ENCODE measurements around the gene IGSF9. TPM values are rescaled to one million over a fixed set of nuclear protein-coding genes. Genes with fewer than 3 reads are reported as not detected.

The IGSF9 gene, protein sequence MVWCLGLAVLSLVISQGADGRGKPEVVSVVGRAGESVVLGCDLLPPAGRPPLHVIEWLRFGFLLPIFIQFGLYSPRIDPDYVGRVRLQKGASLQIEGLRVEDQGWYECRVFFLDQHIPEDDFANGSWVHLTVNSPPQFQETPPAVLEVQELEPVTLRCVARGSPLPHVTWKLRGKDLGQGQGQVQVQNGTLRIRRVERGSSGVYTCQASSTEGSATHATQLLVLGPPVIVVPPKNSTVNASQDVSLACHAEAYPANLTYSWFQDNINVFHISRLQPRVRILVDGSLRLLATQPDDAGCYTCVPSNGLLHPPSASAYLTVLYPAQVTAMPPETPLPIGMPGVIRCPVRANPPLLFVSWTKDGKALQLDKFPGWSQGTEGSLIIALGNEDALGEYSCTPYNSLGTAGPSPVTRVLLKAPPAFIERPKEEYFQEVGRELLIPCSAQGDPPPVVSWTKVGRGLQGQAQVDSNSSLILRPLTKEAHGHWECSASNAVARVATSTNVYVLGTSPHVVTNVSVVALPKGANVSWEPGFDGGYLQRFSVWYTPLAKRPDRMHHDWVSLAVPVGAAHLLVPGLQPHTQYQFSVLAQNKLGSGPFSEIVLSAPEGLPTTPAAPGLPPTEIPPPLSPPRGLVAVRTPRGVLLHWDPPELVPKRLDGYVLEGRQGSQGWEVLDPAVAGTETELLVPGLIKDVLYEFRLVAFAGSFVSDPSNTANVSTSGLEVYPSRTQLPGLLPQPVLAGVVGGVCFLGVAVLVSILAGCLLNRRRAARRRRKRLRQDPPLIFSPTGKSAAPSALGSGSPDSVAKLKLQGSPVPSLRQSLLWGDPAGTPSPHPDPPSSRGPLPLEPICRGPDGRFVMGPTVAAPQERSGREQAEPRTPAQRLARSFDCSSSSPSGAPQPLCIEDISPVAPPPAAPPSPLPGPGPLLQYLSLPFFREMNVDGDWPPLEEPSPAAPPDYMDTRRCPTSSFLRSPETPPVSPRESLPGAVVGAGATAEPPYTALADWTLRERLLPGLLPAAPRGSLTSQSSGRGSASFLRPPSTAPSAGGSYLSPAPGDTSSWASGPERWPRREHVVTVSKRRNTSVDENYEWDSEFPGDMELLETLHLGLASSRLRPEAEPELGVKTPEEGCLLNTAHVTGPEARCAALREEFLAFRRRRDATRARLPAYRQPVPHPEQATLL
- polyA plus RNA-seq = not detected in 2 replicates

DNA sequence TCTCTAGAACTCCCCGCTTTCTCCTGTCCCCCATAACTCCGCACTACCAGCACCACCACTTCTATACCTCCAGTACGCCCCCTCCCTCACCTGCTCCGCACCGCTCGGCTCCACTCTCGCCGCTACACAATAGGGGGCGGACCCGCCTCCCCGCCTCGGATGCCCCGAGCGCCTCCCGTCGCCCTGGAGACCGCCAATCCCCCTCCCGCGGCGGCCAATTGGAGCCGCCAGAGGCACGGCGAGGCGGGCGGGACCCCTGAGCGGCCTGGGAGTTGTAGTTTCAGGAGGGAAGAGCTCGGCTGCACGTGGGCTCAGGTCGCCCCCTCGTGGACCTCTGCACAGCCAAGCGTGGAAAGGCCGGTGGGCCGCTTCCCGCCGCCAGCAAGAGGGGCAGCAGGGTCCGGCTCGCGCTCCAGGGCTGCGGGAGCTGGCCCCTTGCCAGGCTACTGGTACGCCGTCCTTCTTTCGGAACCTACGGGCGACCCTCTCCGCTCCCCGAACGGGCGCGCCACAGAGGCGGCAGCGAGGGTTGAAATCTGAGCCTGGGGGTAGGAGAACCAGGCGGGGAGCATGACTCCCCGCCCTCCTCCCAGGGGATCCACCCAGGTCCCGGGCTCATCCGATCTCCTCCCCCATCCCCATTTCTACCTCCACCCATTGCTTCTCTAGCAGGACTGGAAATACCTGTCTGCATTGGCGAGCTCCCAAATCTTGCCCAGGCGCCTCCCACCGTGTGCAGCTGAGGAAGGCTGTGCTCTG is at the start of gene IGSF9:
Gene IGSF9, minus strand, starts transcription at position 131 of the 759 bp plus-strand sequence. CDS start 2,159 bp downstream, outside the sequence.

GRCh38 chr1:159953536-159954515 is 8.4 kb upstream of the IGSF9 start, which contains the start of gene SLAMF9:
Gene SLAMF9, minus strand, starts transcription at chr1:159954237. Its CDS starts 100 bp downstream, at chr1:159954137.

GRCh38 chr1:159924791-159925718 is 20.4 kb downstream of the IGSF9 start, which contains the start of gene TAGLN2:
Gene TAGLN2, minus strand, starts transcription at chr1:159925507. Its CDS starts 4,998 bp downstream, at chr1:159920509.

DNA sequence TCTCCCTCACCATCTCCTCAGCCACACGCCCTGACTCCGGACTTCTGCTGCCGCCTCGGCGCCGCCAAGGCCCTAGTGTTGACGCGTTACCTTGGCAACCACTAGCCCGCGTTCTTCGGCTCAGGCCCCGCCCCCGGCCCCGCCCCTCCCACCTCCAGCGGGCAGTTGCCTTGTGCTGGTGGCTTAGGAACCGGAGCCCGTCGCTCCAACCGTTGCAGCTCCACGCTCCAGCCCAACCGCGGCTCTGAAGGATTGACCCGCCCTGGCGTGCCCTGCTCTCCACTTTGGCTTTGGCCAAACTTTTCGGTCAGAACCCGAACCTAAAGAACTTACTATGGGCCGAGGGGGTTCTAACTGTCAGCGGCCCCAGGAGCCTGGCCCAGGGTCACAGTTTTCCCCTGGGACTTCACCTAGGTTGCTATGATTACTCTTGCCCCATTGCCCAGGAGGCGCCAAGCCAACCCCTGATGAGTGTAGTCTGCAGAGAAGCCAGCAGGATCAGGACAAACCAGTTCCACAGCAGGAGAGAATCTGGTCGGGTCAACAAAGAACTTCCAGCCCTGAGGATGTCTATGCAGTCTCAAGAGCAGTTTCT is 45.2 kb downstream of the IGSF9 start, which contains the start of gene CFAP45:
Gene CFAP45, minus strand, starts transcription at position 80 of the 595 bp plus-strand sequence. Its CDS starts 67 bp downstream, at position 13.

Other genes starting within 250 kb of the IGSF9 start
- not detected in 2 replicates for gene CRP, start 231.0 kb downstream of the IGSF9 start, polyA plus RNA-seq
- 0.87 and 3.0 TPM in 2 replicates for gene DUSP23, start 164.7 kb downstream of the IGSF9 start, polyA plus RNA-seq
- gene FCRL6, start 143.3 kb downstream of the IGSF9 start, polyA plus RNA-seq = not detected in 2 replicates
- not detected in 2 replicates for gene SLAMF8, start 118.7 kb downstream of the IGSF9 start, polyA plus RNA-seq
- not detected in 2 replicates for gene VSIG8, start 83.0 kb downstream of the IGSF9 start, polyA plus RNA-seq
- gene CFAP45, start 45.4 kb downstream of the IGSF9 start, polyA plus RNA-seq = 1.2 and 2.1 TPM in 2 replicates
- gene TAGLN2, start 20.1 kb downstream of the IGSF9 start, polyA plus RNA-seq = 0.36 and 3.3 TPM in 2 replicates
- not detected in 2 replicates for gene SLAMF9, start 8.6 kb upstream of the IGSF9 start, polyA plus RNA-seq
- gene PIGM, start 86.4 kb upstream of the IGSF9 start, polyA plus RNA-seq = 8.0 and 10.7 TPM in 2 replicates
- 17.9 and 18.7 TPM in 2 replicates for gene KCNJ10, start 124.5 kb upstream of the IGSF9 start, polyA plus RNA-seq
- gene KCNJ9, start 135.9 kb upstream of the IGSF9 start, polyA plus RNA-seq = 12.2 and 16.6 TPM in 2 replicates
- gene IGSF8, start 153.0 kb upstream of the IGSF9 start, polyA plus RNA-seq = 6.4 and 17.5 TPM in 2 replicates
- 60.5 and 65.4 TPM in 2 replicates for gene ATP1A2, start 170.1 kb upstream of the IGSF9 start, polyA plus RNA-seq
- gene ATP1A4, start 206.0 kb upstream of the IGSF9 start, polyA plus RNA-seq = not detected in 2 replicates
- 3.3 and 18.4 TPM in 2 replicates for gene CASQ1, start 245.0 kb upstream of the IGSF9 start, polyA plus RNA-seq

Data from Purkinje cell (primary cell).